DND-41 (cell line): Measurements from ENCODE around the gene ZNF275.

Experiments used
- ATAC-seq: fragments of 200-7000 bp; cut with Tn5 transposase; 3 replicates; pipeline ENCODE4 v1.9.1; 2021; ENCODE audit warnings: low read depth; ENCODE audit not compliant: insufficient read depth
- DNase-seq: peaks from one replicate; pipeline ENCODE4 v3.0.0-alpha.2; 2020
- H2AFZ ChIP-seq: 2 replicates; pipeline ENCODE4 v1.6.0; 2012; ENCODE audit warnings: low read depth, low read length
- H3K27ac ChIP-seq: 2 replicates; pipeline ENCODE4 v1.5.1; 2012; ENCODE audit warnings: low read length, inconsistent platforms
- H3K27me3 ChIP-seq: fragments of 200-600 bp; sonication (generic); 2 replicates; pipeline ENCODE4 v1.6.0; 2012; ENCODE audit warnings: low read length, mild to moderate bottlenecking, inconsistent platforms; ENCODE audit not compliant: insufficient read depth, poor library complexity
- H3K36me3 ChIP-seq: 2 replicates; pipeline ENCODE4 v1.5.1; 2012; ENCODE audit warnings: low read length, inconsistent platforms; ENCODE audit not compliant: insufficient read depth
- H3K4me1 ChIP-seq: 2 replicates; pipeline ENCODE4 v1.5.1; 2012; ENCODE audit warnings: mild to moderate bottlenecking, low read length; ENCODE audit not compliant: insufficient read depth
- H3K4me2 ChIP-seq: 2 replicates; pipeline ENCODE4 v1.6.0; 2012; ENCODE audit warnings: mild to moderate bottlenecking, moderate library complexity, low read length, inconsistent platforms; ENCODE audit not compliant: insufficient read depth
- H3K4me3 ChIP-seq, 2 experiments: fragments of 200-600 bp in 1 of 2; shearing (Covaris generic) in 1 of 2; 2 replicates each; pipeline ENCODE4 v1.5.1; 2012 to 2016; ENCODE audit warnings: inconsistent platforms in 2 of 2, low read length in 2 of 2, mild to moderate bottlenecking in 2 of 2, low read depth in 1 of 2, moderate library complexity in 1 of 2
- H3K79me2 ChIP-seq: 2 replicates; pipeline ENCODE4 v1.6.0; 2012; ENCODE audit warnings: low read length, inconsistent platforms; ENCODE audit not compliant: insufficient read depth
- H3K9ac ChIP-seq: 2 replicates; pipeline ENCODE4 v1.6.0; 2012; ENCODE audit warnings: low read depth, mild to moderate bottlenecking, inconsistent platforms, low read length, moderate library complexity
- H3K9me3 ChIP-seq: 2 replicates; pipeline ENCODE4 v1.5.1; 2012; ENCODE audit warnings: low read length, moderate library complexity, mild to moderate bottlenecking, inconsistent platforms; ENCODE audit not compliant: insufficient read depth, severe bottlenecking
- H4K20me1 ChIP-seq: 2 replicates; pipeline ENCODE4 v1.6.0; 2012; ENCODE audit warnings: low read length; ENCODE audit not compliant: insufficient read depth
- CTCF ChIP-seq: IDR thresholded peaks from 2 replicates; pipeline ENCODE4 v1.5.1; 2012; ENCODE audit warnings: borderline replicate concordance, low read length, moderate library complexity, mild to moderate bottlenecking; ENCODE audit not compliant: poor library complexity, severe bottlenecking; ENCODE audit errors: extremely low read depth
- EZH2 ChIP-seq: IDR thresholded peaks from 3 replicates; pipeline ENCODE4 v1.6.1; 2012; ENCODE audit warnings: borderline replicate concordance, low read depth, mild to moderate bottlenecking, moderate library complexity, low read length, inconsistent platforms; ENCODE audit not compliant: severe bottlenecking

ZNF275 gene

GRCh38 chrX:153340111-153340510 is 6.2 kb downstream of the ZNF275 start:
- H3K27me3 ChIP-seq: no peaks in the 10 kb centered on the region
- peaks cover 51% of the 10 kb centered on the region for H3K36me3 ChIP-seq
- H3K4me3 ChIP-seq: no peak overlapping the region
- peaks cover 9% of the 10 kb centered on the region; the same call in 1 of the 2 replicates for H4K20me1 ChIP-seq
- H3K4me2 ChIP-seq: no peak overlapping the region
- DNase-seq (no peak), ATAC-seq (no peak)
- H3K9me3 ChIP-seq: no peaks in the 10 kb centered on the region
- no peak overlapping the region for H3K9ac ChIP-seq
- H3K79me2 ChIP-seq: peaks cover 51% of the 10 kb centered on the region
- no peak overlapping the region for H2AFZ ChIP-seq
- no peak overlapping the region for H3K27ac ChIP-seq
- peaks cover 38% of the 10 kb centered on the region for H3K4me1 ChIP-seq
- TF ChIP-seq EZH2: no peak
- no peak for TF ChIP-seq CTCF

GRCh38 chrX:153342762-153343558 is 9.0 kb downstream of the ZNF275 start:
- no peak overlapping the region for H3K4me2 ChIP-seq
- no peak overlapping the region for H3K27ac ChIP-seq
- no peaks in the 10 kb centered on the region for H3K27me3 ChIP-seq
- DNase-seq (no peak), ATAC-seq (no peak)
- H3K36me3 ChIP-seq: peaks cover 53% of the 10 kb centered on the region
- peaks cover 6% of the 10 kb centered on the region; the same call in 1 of the 2 replicates for H4K20me1 ChIP-seq
- no peak for TF ChIP-seq CTCF
- TF ChIP-seq EZH2: no peak
- H3K4me3 ChIP-seq: no peak overlapping the region
- H2AFZ ChIP-seq: no peak overlapping the region
- peaks cover 9% of the 10 kb centered on the region; the same call in 1 of the 2 replicates for H3K4me1 ChIP-seq
- no peaks in the 10 kb centered on the region for H3K9me3 ChIP-seq
- peaks cover 23% of the 10 kb centered on the region for H3K79me2 ChIP-seq
- H3K9ac ChIP-seq: no peak overlapping the region

GRCh38 chrX:153343674-153344073 is 9.7 kb downstream of the ZNF275 start:
- Histone ChIP-seq H3K4me1 (0 out of 2 replicates have a peak, but pooled peaks cover 2% of the 10 kb centered on the region), H3K27ac (no peak overlapping the region), H3K4me2 (no peak overlapping the region), H3K27me3 (no peaks in the 10 kb centered on the region), H3K9me3 (no peaks in the 10 kb centered on the region), H3K9ac (no peak overlapping the region), H3K36me3 (peaks cover 49% of the 10 kb centered on the region), H3K4me3 (no peak overlapping the region), H4K20me1 (peaks cover 4% of the 10 kb centered on the region; the same call in 1 of the 2 replicates), H3K79me2 (peaks cover 19% of the 10 kb centered on the region), H2AFZ (no peak overlapping the region)
- ATAC-seq (no peak), DNase-seq (no peak)
- TF ChIP-seq EZH2 (no peak), CTCF (no peak)
